Activated CD4-positive, alpha-beta T cell treated with anti-CD3 and anti-CD28 coated beads, Interleukin-2, amount 50 U/mL, for 24 hours (primary cell): Measurements from ENCODE around the gene INTU.
"Not testable (repeated sequence)": the region's sequence is repeated elsewhere in the genome, so short reads cannot be mapped to it uniquely, and the experiment has no call there.

Experiments
- DNase-seq, 2 donors: peaks; one replicate each; pipeline ENCODE4 v3.0.0-alpha.2; 2020; ENCODE audit warnings: low read depth in 1 of 2, low spot score in 1 of 2

The INTU gene

GRCh38 chr4:127642169-127642568 lies 9.4 kb downstream of the INTU start:
- DNase-seq: no peak

DNA sequence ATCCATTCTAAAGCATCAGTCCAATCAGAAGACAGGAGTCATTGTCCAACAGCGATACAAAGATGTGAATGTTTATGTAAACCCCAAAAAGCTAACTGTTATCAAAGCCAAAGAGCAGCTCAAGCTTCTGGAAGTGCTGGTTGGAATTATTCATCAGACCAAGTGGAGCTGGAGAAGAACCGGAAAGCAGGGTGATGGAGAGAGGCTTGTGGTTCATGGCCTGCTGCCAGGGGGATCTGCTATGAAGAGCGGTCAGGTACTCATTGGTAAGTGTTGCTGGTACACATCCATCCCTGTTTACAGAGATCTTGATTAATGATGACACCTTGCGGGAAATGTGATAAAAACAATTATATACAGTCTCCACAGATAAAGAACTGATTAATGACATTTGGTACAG lies 11.0 kb downstream of the INTU start:
- DNase-seq: no peak

GRCh38 chr4:127648061-127648460 lies 15.3 kb downstream of the INTU start:
- DNase-seq: no peak

DNA sequence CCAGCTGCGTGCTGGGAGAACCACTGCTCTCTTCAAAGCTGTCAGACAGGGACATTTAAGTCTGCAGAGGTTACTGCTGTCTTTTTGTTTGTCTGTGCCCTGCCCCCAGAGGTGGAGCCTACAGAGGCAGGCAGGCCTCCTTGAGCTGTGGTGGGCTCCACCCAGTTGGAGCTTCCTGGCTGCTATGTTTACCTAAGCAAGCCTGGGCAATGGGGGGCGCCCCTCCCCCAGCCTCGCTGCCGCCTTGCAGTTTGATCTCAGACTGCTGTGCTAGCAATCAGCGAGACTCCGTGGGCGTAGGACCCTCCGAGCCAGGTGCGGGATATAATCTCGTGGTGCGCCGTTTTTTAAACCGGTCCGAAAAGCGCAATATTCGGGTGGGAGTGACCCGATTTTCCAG lies 22.8 kb downstream of the INTU start:
- not testable (repeated sequence) for DNase-seq

GRCh38 chr4:127656047-127656680 lies 23.4 kb downstream of the INTU start:
- DNase-seq: no peak

GRCh38 chr4:127660284-127660885 lies 27.6 kb downstream of the INTU start:
- DNase-seq: no peak

DNA sequence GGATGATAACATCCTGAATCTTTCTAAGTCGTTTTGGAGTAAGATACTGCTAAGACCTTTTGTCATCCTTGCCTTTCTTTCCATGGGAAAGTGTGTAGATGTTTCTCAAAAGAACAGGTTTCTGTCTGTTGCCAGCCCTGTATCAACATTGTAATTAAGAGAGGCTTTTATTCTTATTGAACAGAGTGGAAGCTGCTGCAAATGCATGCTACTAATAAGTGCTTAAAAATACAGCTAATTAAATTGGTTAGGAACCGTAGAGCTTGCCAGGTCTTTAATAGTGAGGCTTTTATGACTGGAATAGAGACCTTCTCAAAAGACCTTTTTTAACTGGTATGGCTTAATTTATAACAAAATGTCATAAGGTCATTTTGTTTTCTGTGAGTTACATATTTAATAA lies 34.4 kb downstream of the INTU start:
- no peak for DNase-seq

DNA sequence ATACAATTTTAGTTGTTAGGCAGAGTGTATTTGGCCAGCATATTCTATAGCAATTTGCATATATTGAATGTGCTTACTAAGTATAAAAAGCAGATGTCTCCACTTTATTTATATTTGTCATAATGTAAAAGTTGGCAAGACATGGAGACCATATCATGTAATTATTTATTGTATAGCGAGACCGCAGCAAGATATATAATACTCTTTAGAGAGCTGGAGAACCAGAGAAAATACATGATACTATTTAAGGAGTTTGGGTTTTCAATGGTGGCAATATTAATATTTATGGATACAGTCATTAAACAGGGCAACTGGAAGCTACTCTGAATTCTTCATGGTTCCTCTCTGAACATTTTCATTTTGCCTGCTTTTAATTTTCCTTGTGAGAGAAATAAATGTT lies 35.0 kb downstream of the INTU start:
- no peak for DNase-seq

DNA sequence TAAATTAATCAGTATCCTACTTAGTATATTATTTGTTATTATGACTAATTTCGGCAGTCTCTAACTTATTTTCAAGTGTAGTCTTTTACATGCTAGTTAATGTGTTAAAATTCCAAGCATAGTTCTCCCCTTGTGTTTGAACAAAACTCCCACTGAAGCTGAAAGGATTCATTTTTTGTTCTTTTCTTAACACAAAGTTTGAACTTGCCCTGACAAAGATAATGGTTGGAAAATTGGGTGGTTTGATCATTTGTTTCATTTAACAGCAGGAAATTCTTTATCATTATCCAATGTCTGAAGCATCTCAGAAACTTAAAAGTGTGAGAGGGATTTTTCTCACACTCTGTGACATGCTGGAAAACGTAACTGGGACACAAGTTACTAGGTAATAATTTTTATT lies 36.0 kb downstream of the INTU start:
- DNase-seq: no peak

DNA sequence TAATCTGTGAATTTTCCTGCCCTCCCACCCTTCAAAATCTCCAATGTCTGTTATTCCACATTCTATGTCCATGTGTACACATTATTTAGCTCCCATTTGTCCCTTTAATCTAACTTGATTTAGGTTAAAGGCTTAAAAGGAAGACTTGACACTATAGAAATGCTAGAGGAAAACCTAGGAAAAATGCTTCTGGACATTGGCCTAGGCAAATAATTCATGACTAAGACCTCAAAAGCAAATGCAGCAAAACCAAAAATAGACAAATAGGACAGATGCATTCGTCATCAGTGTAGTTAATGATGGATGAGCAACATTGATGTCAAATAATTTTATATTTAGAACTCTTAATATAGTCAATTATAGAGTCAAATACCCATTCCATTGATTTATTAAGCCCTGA lies 36.9 kb downstream of the INTU start:
- DNase-seq: no peak

GRCh38 chr4:127672111-127672510 lies 39.4 kb downstream of the INTU start:
- DNase-seq: no peak

DNA sequence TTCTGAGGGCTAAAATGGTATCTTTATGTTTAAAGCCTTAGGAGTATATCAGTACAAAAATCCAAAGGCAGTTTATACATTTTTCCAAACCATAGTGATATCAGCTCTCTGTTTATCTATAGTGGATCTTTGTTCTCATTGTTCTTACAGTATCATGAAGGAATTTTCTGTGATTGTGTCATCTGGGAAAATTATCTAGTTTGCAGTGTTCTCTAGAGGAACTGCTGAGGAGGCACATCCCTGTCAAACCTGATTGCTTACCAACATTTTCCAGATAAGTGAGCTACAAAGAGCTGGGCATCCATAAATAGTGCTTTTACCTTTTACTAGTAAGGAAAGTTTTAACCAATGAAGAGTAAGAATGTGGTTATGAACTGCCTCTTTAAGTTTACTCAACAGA lies 52.5 kb downstream of the INTU start:
- DNase-seq: no peak

DNA sequence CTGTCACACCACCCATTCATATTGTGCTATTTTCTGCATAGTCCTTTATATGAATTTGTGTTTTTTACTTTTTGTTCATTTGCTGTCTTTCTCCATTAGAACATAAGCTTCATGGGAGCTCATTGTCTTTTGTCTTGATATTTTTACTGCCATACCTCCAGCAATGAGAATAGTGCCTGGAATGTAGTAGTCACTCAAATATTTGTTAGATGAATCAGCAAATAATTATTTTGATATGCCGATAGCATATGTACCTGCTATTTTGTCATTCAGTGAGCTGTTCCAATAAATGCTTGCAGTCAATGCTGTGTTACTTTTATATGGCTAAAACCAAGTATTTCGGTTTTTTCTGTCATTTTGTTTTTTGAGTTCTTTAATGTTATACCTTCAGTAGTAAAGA lies 53.9 kb downstream of the INTU start:
- DNase-seq: no peak

DNA sequence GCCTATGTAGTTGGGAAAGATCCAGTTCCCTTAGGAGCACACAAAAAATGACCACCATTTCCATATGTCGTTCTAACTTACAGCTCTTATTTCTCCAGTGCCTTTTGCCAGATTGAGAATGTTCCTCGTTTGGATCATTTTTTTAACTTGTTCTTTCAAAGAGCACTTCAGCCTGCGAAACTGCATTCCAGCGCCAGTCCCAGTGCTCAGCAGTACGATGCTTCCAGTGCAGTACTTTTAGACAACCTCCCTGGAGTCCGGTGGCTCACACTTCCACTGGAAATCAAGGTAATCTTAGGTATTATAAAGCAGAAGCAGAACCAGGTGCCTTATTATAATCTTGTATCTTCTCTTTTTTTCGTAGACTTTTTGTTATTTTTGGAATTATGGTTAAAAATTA lies 54.8 kb downstream of the INTU start:
- no peak for DNase-seq

DNA sequence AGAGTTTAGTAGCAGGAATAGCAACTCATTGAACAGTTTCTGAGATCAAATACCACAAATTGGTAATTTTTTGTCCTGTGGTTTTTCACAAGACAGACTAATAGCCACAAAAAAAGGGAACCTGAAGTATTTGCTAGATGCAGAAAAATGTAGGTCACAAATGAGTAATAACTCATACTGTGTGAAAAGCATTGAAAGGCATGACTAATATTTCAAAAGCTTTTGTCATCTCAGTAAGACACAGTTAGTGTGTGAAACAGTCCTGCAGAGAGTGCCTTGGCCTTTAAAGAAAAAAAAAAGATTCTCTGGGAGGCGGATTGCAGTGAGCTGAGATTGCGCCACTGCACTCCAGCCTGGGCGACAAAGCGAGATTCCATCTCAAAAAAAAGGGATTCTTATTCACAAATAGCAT lies 66.0 kb downstream of the INTU start:
- DNase-seq: no peak

DNA sequence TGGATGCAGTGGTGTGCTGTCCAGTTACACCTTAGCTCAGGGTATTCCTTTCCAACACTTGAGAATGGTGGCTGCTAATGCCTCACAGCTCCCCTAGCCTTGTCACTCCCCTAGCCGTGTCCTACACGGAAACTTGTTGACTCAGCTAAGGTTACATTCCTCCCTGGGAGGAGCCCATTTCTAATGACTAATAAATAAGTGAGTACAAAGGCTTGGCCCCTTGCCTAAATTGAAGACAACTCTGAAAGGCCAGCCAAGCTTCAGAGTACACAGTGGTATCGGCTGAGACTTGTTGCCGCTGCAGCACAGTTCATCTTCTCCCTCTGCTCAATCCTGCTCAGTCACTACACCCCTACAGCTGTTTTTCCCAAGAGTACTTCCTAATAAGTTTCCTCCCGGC lies 76.2 kb downstream of the INTU start:
- no peak for DNase-seq

DNA sequence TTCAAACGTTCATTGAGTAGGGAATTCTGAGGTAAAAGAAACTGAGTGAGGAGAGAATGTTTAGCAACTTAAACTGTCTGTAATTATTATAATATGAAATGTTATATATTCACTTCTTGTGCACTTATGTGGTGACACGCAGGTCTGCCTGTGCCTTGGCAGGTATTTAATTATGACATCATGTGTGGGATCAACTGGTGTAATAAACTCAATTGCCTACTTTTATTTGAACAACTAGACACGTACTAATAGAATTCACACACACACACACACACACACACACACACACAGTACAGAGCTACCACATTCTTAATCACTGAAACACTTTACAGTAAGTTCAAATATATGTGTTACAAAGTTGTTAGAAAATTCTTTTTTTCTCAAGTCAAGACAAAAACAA lies 76.7 kb downstream of the INTU start:
- no peak for DNase-seq

- DNase-seq: no peak
These were observed 97.6 kb downstream of the INTU start, which contains the start of gene SLC25A31 for GRCh38 chr4:127730142-127730913. Gene SLC25A31 (plus strand): TSS chr4:127730400. CDS start chr4:127730546, 146 bp downstream.

DNA sequence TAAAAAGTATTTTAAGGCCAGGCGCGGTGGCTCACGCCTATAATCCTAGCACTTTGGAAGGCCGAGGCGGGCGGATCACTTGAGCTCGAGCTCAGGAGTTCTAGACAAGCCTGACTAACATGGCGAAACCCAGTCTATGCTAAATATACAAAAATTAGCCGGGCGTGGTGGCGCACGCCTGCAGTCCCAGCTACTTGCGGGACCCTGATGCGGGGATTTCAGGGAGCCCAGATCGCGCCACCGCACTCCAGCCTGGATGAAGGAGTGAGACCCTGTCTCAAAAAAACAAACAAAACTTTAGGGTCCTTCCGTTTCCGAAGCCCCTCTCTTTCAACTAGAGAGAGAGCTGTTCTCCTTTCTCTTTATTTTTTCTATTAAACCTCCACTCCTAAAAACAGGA lies 98.6 kb downstream of the INTU start:
- DNase-seq: no peak

DNA sequence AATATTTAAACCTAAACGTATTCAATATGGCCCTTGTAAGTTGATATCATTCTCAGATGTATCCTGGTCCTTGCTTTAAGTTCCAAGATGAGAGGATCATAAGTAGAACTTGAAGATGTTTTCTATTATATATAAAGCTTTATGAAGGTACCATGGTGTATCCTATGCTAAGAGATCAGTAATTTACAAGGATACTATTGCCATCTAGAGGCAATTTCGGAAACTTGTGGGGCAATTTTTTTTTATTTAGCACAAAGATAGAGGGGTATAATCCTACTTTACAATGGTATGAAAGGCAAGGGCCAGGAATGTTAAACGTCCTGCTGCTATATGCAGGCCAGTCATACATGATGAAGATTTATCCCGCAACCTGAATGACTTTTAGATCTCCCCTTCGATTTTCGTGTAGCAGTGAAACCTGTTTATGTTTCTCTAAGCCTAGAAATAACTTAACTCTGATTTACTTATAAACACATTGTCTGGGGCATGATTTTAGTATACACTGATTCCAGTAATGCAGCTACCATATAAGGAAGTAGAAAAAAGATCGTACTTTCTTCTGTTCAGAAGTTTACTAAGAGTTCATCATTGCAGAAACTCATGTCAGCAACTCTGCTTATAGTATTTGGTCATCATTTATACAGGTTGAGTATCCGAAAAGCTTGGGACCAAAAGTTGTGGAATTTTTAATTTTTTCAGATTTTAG lies 100.0 kb downstream of the INTU start:
- no peak for DNase-seq

GRCh38 chr4:127734976-127735375 lies 102.2 kb downstream of the INTU start:
- no peak for DNase-seq

GRCh38 chr4:127737295-127737694 lies 104.5 kb downstream of the INTU start:
- DNase-seq: no peak
